HG03095 (cell line): Measurements from ENCODE around the gene PRH1.

ENCODE experiments used
- ATAC-seq: cut with Tn5 transposase; IDR thresholded peaks from one replicate; pipeline ENCODE4 v1.9.1; 2021; ENCODE audit warnings: moderate library complexity; ENCODE audit not compliant: unreplicated experiment

Gene PRH1

GRCh38 chr12:10842862-10843261, 41.2 kb downstream of the PRH1 start:
- no peak for ATAC-seq

GRCh38 chr12:10838461-10838860, 45.6 kb downstream of the PRH1 start:
- no peak for ATAC-seq
